ENCODE data around the gene PRRC2B. TPM values are rescaled to one million over a fixed set of nuclear protein-coding genes. Genes with fewer than 3 reads are reported as not detected.

PRRC2B gene
- total and polyA plus RNA-seq, 2 experiments from 2014 or later: 30.9 to 53.7 TPM

DNA sequence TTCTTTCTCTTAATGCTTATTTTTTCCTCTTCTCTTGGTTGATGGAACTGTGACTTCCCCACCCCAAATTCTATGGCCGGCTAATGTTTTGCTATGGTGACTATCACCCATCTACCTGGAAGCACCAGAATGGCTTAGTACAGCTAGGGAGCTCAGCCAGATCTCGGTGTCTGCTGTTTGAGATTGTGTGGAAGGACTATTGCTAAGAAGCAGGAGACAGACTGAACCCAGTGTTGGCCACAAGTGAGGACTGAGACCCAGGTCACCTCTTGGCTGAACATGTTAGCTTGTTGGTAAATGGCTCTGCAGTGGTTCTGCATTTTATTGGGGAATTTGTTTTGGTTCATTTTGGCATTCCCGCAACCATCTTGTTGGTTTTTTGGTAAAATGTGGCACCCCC lies 2.7 kb downstream of the PRRC2B start:
- H3K4me1 ChIP-seq (ENCODE audit: insufficient read depth): peaks cover 52% of the 10 kb centered on the region
- WGBS, 2 experiments (ENCODE audit: low coverage in 1 of 2, low lambda C conversion rate in 2 of 2, missing lambda C conversion rate in 2 of 2): 60 to 71% methylated on average over 3 of the region's 3 CpGs
- no peaks in the 10 kb centered on the region for H3K9me2 ChIP-seq (ENCODE audit: insufficient read depth)
- no peak overlapping the region for H2AFZ ChIP-seq
- peak overlapping the region; percentile 94 for H3K4me3 ChIP-seq
- H3K79me2 ChIP-seq (ENCODE audit: insufficient read depth): peaks cover 72% of the 10 kb centered on the region
- H3K27me3 ChIP-seq (replicated peaks; ENCODE audit: insufficient read depth): no peaks in the 10 kb centered on the region
- peak overlapping the region; percentile 99 for H3K4me2 ChIP-seq (ENCODE audit: unreplicated experiment)
- in situ Hi-C loops (cut with MboI): no loop called here
- H3K9me3 ChIP-seq (ENCODE audit: low read depth): no peaks in the 10 kb centered on the region
- H3K36me3 ChIP-seq (ENCODE audit: low read depth): no peaks in the 10 kb centered on the region
- peak overlapping the region; percentile 95 for H3K9ac ChIP-seq
- H3F3A ChIP-seq (ENCODE audit: insufficient read depth): peaks cover 46% of the 10 kb centered on the region
- H3K27ac ChIP-seq: peak overlapping the region; percentile 84
- peaks cover 28% of the 10 kb centered on the region for H4K20me1 ChIP-seq (ENCODE audit: insufficient read depth)
- no peak for DNase-seq
- TF ChIP-seq EZH2phosphoT487 (IDR thresholded peaks at IDR 0.05; ENCODE audit: insufficient read depth, low read depth) (no peak), EZH2 (IDR thresholded peaks at IDR 0.05; ENCODE audit: insufficient read depth, poor library complexity, severe bottlenecking) (no peak)

DNA sequence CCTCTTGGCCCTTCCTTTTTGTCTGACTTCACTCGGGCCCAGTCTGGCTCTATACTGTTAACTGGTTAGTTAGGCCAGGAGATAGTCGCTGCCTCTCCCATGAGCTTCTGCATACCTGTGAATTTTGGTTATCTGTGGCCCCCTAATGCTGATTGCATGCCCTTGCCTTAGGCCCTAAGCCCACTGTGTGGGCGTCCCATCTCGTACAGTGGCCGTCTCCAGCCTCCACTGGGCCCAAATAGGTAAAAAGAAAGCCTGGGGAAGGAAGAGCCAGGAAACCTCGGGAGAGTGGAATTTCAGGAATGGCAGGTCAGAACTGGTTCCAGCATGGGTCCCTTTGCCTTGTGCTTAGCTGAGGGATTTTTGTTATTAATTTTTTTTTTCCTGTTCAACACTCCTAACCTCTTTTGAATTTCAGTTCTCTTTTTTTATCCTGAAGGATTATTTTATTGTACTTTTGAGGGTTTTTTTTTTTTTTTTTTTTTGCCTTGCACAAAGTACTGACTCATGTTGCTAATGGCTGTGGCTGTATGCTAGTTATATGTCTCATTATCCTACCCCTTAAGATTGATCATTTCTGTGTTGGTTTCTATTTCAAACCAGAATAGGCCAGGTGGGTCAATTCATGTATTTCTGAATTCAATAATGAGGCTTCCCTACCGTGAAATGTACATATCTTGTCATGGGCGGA lies 3.4 kb downstream of the PRRC2B start:
- H3K27me3 ChIP-seq (replicated peaks; ENCODE audit: insufficient read depth): no peaks in the 10 kb centered on the region
- peak overlapping the region; percentile 95 for H3K9ac ChIP-seq
- in situ Hi-C loops (cut with MboI): no loop called here
- TF ChIP-seq EZH2phosphoT487 (IDR thresholded peaks at IDR 0.05; ENCODE audit: insufficient read depth, low read depth) (no peak), EZH2 (IDR thresholded peaks at IDR 0.05; ENCODE audit: insufficient read depth, poor library complexity, severe bottlenecking) (no peak)
- no peaks in the 10 kb centered on the region for H3K9me3 ChIP-seq (ENCODE audit: low read depth)
- H3K36me3 ChIP-seq (ENCODE audit: low read depth): no peaks in the 10 kb centered on the region
- H3K4me2 ChIP-seq (ENCODE audit: unreplicated experiment): peak overlapping the region; percentile 99
- H3K27ac ChIP-seq: peak overlapping the region; percentile 84
- H2AFZ ChIP-seq: no peak overlapping the region
- WGBS, 2 experiments (ENCODE audit: low coverage in 1 of 2, low lambda C conversion rate in 2 of 2, missing lambda C conversion rate in 2 of 2): 31% methylated on average over 8 of the region's 8 CpGs
- H3F3A ChIP-seq (ENCODE audit: insufficient read depth): peaks cover 53% of the 10 kb centered on the region
- H3K9me2 ChIP-seq (ENCODE audit: insufficient read depth): no peaks in the 10 kb centered on the region
- peak overlapping the region; percentile 94 for H3K4me3 ChIP-seq
- H4K20me1 ChIP-seq (ENCODE audit: insufficient read depth): peaks cover 33% of the 10 kb centered on the region
- H3K4me1 ChIP-seq (ENCODE audit: insufficient read depth): peaks cover 59% of the 10 kb centered on the region
- H3K79me2 ChIP-seq (ENCODE audit: insufficient read depth): peaks cover 78% of the 10 kb centered on the region
- peak; percentile 68 for DNase-seq

DNA sequence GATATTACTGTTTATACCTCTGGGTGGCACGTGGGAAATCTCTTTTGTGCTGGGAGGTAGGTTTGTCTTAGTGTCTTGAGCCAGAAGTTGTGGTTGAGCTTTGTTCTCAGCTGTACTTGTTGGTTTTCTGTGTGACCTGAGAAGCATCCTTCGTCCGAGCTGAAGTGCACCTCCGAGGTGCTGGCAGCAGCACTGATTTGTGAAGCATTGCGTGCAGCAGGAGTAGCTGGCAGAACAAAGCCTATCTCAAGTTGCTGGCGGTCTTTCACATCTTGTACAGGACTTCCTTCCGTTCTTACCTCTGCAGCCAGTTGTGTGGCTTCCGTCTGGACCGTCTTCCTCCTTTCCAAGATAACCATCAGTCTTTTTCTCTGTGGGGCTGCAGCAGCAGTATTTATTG lies 4.3 kb downstream of the PRRC2B start:
- no peak for TF ChIP-seq EZH2phosphoT487 (IDR thresholded peaks at IDR 0.05; ENCODE audit: insufficient read depth, low read depth)
- TF ChIP-seq EZH2 (IDR thresholded peaks at IDR 0.05; ENCODE audit: insufficient read depth, poor library complexity, severe bottlenecking): no peak
- Histone ChIP-seq H3K9me2 (ENCODE audit: insufficient read depth) (no peaks in the 10 kb centered on the region), H3K27ac (peak overlapping the region; percentile 84; the same call in 1 of the 2 replicates), H3K4me1 (ENCODE audit: insufficient read depth) (peaks cover 63% of the 10 kb centered on the region), H3F3A (ENCODE audit: insufficient read depth) (peaks cover 55% of the 10 kb centered on the region), H3K9me3 (ENCODE audit: low read depth) (no peaks in the 10 kb centered on the region), H3K9ac (peak overlapping the region; percentile 95; the same call in 1 of the 2 replicates), H3K4me3 (no peak overlapping the region), H3K27me3 (replicated peaks; ENCODE audit: insufficient read depth) (no peaks in the 10 kb centered on the region), H3K4me2 (ENCODE audit: unreplicated experiment) (peak overlapping the region; percentile 99), H2AFZ (no peak overlapping the region), H3K36me3 (ENCODE audit: low read depth) (no peaks in the 10 kb centered on the region), H4K20me1 (ENCODE audit: insufficient read depth) (peaks cover 36% of the 10 kb centered on the region), H3K79me2 (ENCODE audit: insufficient read depth) (peaks cover 87% of the 10 kb centered on the region)
- 65 to 70% methylated on average over 9 of the region's 9 CpGs for WGBS, 2 experiments (ENCODE audit: low coverage in 1 of 2, low lambda C conversion rate in 2 of 2, missing lambda C conversion rate in 2 of 2)
- in situ Hi-C loops (cut with MboI): no loop called here
- DNase-seq: no peak

DNA sequence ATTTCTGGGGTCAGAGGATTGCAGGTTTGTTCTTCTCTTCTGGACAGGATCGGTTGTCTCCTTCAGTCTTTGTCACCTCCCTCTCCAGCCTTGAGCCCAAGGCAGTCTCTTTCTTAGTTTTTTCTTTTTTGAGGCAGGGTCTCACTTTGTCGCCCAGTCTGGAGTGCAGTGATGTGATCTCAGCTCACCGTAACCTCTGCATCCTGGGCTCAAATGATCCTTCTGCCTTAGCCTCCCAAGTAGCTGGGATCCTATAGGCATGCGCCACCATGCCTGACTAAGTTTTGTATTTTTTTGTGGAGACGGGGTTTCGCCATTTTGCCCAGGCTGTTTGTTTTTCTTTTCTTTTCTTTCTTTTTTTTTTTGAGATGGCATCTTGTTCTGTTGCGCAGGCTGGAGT lies 6.1 kb downstream of the PRRC2B start:
- peak overlapping the region; percentile 24 for H3K27ac ChIP-seq

More for the DNA sequence above, 6.1 kb downstream of the PRRC2B start:
- H4K20me1 ChIP-seq (ENCODE audit: insufficient read depth): peaks cover 42% of the 10 kb centered on the region
- no peak for DNase-seq
- no peak overlapping the region for H2AFZ ChIP-seq
- H3K27me3 ChIP-seq (replicated peaks; ENCODE audit: insufficient read depth): no peaks in the 10 kb centered on the region
- H3K4me2 ChIP-seq (ENCODE audit: unreplicated experiment): no peak overlapping the region
- H3K9me3 ChIP-seq (ENCODE audit: low read depth): no peaks in the 10 kb centered on the region
- no peaks in the 10 kb centered on the region for H3K9me2 ChIP-seq (ENCODE audit: insufficient read depth)
- H3K36me3 ChIP-seq (ENCODE audit: low read depth): no peaks in the 10 kb centered on the region
- peaks cover 77% of the 10 kb centered on the region for H3K4me1 ChIP-seq (ENCODE audit: insufficient read depth)
- H3F3A ChIP-seq (ENCODE audit: insufficient read depth): peaks cover 65% of the 10 kb centered on the region
- 93% methylated on average over 7 of the region's 7 CpGs for WGBS, 2 experiments (ENCODE audit: low coverage in 1 of 2, low lambda C conversion rate in 2 of 2, missing lambda C conversion rate in 2 of 2)
- H3K79me2 ChIP-seq (ENCODE audit: insufficient read depth): peaks cover 99% of the 10 kb centered on the region
- in situ Hi-C loops (cut with MboI): no loop called here
- H3K9ac ChIP-seq: 0 out of 2 replicates have a peak overlapping the region, but pooled peaks have one; percentile 11
- H3K4me3 ChIP-seq: no peak overlapping the region
- TF ChIP-seq EZH2 (IDR thresholded peaks at IDR 0.05; ENCODE audit: insufficient read depth, poor library complexity, severe bottlenecking): no peak
- TF ChIP-seq EZH2phosphoT487 (IDR thresholded peaks at IDR 0.05; ENCODE audit: insufficient read depth, low read depth): no peak
